Parathyroid adenoma (tissue), 2 donors: ENCODE data around the gene B3GALT4.

Experiments
- H2AFZ ChIP-seq: fragments of 300-600 bp; sonication (generic); one replicate; pipeline ENCODE4 v1.7.0; 2017; ENCODE audit warnings: antibody characterized with exemption, mild to moderate bottlenecking
- H3K27ac ChIP-seq: fragments of 300-600 bp; sonication (generic); one replicate; pipeline ENCODE4 v1.7.0; 2017
- H3K27me3 ChIP-seq: fragments of 300-600 bp; sonication (generic); one replicate; pipeline ENCODE4 v1.7.0; 2017; ENCODE audit warnings: low read length; ENCODE audit not compliant: control insufficient read depth, insufficient read depth
- H3K36me3 ChIP-seq: fragments of 300-600 bp; sonication (generic); one replicate; pipeline ENCODE4 v1.7.0; 2017; ENCODE audit warnings: low read length; ENCODE audit not compliant: control insufficient read depth, insufficient read depth
- H3K4me1 ChIP-seq: fragments of 300-600 bp; sonication (generic); one replicate; pipeline ENCODE4 v1.7.0; 2017; ENCODE audit warnings: control low read depth
- H3K4me2 ChIP-seq: fragments of 300-600 bp; sonication (generic); one replicate; pipeline ENCODE4 v1.7.0; 2017; ENCODE audit warnings: low read length
- H3K4me3 ChIP-seq: fragments of 300-600 bp; sonication (generic); one replicate; pipeline ENCODE4 v1.7.0; 2017; ENCODE audit warnings: low read depth, low read length
- H3K79me2 ChIP-seq: fragments of 300-600 bp; sonication (generic); one replicate; pipeline ENCODE4 v1.7.0; 2017; ENCODE audit warnings: control low read depth
- H3K9ac ChIP-seq: fragments of 300-600 bp; sonication (generic); one replicate; pipeline ENCODE4 v1.7.0; 2017; ENCODE audit warnings: mild to moderate bottlenecking
- H3K9me3 ChIP-seq: fragments of 300-600 bp; sonication (generic); one replicate; pipeline ENCODE4 v1.7.0; 2017; ENCODE audit warnings: low read length; ENCODE audit not compliant: control insufficient read depth
- CTCF ChIP-seq: fragments of 300-600 bp; sonication (generic); IDR thresholded peaks from one replicate; pipeline ENCODE4 v1.7.0; 2017; ENCODE audit warnings: antibody characterized with exemption, mild to moderate bottlenecking
- donor health status: primary hyperparathyroidism.

The B3GALT4 gene

GRCh38 chr6:33290459-33290858, 13.5 kb downstream of the B3GALT4 start:
- Histone ChIP-seq H3K9me3 (no peaks in the 10 kb centered on the region), H3K36me3 (no peaks in the 10 kb centered on the region), H2AFZ (no peak overlapping the region), H3K4me3 (peak overlapping the region; percentile 83), H3K9ac (no peak overlapping the region), H3K4me1 (peaks cover 11% of the 10 kb centered on the region), H3K79me2 (peaks cover 18% of the 10 kb centered on the region), H3K4me2 (peak overlapping the region; percentile 82), H3K27ac (no peak overlapping the region), H3K27me3 (no peaks in the 10 kb centered on the region)
- TF ChIP-seq CTCF = no peak

- Histone ChIP-seq H3K9me3 (no peaks in the 10 kb centered on the region), H3K27ac (no peak overlapping the region), H3K4me3 (no peak overlapping the region), H2AFZ (no peak overlapping the region), H3K27me3 (no peaks in the 10 kb centered on the region), H3K9ac (no peak overlapping the region), H3K36me3 (no peaks in the 10 kb centered on the region), H3K79me2 (peaks cover 19% of the 10 kb centered on the region), H3K4me2 (no peak overlapping the region), H3K4me1 (peaks cover 12% of the 10 kb centered on the region)
- no peak for TF ChIP-seq CTCF
These were observed 16.2 kb downstream of the B3GALT4 start for GRCh38 chr6:33292996-33293682.

GRCh38 chr6:33294086-33294823, 17.3 kb downstream of the B3GALT4 start:
- Histone ChIP-seq H3K9ac (no peak overlapping the region), H3K4me2 (no peak overlapping the region), H3K27me3 (no peaks in the 10 kb centered on the region), H3K9me3 (no peaks in the 10 kb centered on the region), H3K27ac (no peak overlapping the region), H3K79me2 (peaks cover 14% of the 10 kb centered on the region), H3K36me3 (no peaks in the 10 kb centered on the region), H3K4me1 (peaks cover 8% of the 10 kb centered on the region), H2AFZ (no peak overlapping the region), H3K4me3 (no peak overlapping the region)
- no peak for TF ChIP-seq CTCF

GRCh38 chr6:33295621-33296369, 18.9 kb downstream of the B3GALT4 start:
- no peak overlapping the region for H3K4me2 ChIP-seq
- no peak overlapping the region for H3K27ac ChIP-seq
- no peaks in the 10 kb centered on the region for H3K27me3 ChIP-seq

More at GRCh38 chr6:33295621-33296369, 18.9 kb downstream of the B3GALT4 start:
- H3K4me3 ChIP-seq = no peak overlapping the region
- TF ChIP-seq CTCF = no peak
- no peak overlapping the region for H3K9ac ChIP-seq
- no peaks in the 10 kb centered on the region for H3K9me3 ChIP-seq
- H3K79me2 ChIP-seq = peaks cover 5% of the 10 kb centered on the region
- H3K36me3 ChIP-seq = no peaks in the 10 kb centered on the region
- H3K4me1 ChIP-seq = peaks cover 2% of the 10 kb centered on the region
- no peak overlapping the region for H2AFZ ChIP-seq
